Islet precursor cell (in vitro differentiated cells): ENCODE results near the gene GP5.

Experiments
- DNase-seq: peaks from one replicate; pipeline ENCODE4 v3.0.0-alpha.2; 2018

GP5 gene, protein sequence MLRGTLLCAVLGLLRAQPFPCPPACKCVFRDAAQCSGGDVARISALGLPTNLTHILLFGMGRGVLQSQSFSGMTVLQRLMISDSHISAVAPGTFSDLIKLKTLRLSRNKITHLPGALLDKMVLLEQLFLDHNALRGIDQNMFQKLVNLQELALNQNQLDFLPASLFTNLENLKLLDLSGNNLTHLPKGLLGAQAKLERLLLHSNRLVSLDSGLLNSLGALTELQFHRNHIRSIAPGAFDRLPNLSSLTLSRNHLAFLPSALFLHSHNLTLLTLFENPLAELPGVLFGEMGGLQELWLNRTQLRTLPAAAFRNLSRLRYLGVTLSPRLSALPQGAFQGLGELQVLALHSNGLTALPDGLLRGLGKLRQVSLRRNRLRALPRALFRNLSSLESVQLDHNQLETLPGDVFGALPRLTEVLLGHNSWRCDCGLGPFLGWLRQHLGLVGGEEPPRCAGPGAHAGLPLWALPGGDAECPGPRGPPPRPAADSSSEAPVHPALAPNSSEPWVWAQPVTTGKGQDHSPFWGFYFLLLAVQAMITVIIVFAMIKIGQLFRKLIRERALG

DNA sequence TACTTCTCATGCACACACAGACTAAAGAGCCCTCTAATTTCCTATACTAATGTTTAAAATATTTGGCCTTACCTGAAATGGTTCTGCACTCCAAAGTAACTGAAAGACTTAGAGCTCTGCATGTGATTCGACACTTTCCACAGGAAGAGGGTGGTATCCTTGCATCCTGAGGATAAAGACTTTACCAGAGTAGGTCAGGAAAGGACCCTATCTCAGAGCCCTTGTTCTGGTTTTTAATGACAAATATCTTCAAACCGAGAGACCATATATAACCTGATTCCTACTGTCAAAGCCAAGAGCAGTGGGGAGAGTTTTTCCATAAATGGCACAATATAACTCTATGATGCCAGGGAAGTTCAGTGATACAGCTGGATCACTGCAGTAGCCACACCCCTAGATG is at the start of gene GP5:
TSS of gene GP5 (minus strand) at position 101 of the 400 bp plus-strand sequence. CDS start 984 bp downstream, outside the sequence.
- no peak for DNase-seq

DNA sequence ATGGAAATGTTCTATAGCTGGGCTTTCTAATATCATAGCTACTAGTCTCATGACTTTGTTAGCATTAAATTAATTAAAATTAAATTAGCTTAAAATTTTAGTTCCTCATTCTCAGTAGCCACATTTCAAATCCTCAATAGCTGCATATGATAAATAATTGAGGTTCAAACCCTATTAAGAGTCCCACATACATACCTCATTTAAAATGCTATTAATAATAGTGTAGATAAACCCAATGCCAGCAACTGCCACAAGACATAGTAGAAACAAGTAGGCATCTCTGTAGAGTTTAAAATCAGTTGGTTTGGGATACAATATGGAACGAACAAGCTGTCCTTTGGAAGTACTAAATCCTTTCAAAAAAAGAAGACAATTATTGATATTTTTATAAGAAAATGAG is 48.6 kb upstream of the GP5 start:
- no peak for DNase-seq

DNA sequence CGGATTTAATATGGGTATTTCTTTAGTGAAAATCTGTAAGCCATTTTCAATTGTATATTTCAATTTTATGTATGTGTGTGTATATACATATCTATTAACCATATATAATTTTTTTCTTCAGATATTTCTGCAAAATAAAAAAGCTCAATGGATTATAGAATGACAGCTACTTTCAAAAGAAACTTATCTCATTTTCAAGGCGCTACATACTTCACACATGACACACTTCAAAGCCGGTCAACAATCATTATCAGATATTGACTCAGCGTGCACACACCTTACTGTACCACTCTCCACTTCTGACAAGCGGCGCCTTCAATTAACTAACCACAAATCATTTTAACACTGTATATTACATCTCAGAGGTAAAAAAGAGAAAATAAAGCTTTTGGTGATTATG is 48.1 kb upstream of the GP5 start:
- no peak for DNase-seq

DNA sequence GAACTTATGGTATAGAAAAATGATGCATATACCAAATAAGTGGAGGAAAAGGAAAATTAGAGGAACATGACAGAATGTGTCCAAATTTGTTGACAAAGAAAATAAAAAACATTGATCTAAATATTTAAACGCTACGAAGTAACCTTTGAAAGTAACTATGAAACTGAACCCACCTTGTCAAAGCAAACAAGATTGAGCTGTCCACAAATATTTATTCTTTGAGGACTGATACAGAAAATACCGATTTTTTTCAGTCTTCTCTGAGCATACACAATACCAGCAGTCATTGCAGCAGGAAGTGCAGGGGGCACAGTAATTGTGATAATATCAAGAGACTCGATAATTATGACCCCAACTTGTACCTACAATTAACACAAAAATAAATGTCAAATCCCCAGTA is 47.7 kb upstream of the GP5 start:
- no peak for DNase-seq

DNA sequence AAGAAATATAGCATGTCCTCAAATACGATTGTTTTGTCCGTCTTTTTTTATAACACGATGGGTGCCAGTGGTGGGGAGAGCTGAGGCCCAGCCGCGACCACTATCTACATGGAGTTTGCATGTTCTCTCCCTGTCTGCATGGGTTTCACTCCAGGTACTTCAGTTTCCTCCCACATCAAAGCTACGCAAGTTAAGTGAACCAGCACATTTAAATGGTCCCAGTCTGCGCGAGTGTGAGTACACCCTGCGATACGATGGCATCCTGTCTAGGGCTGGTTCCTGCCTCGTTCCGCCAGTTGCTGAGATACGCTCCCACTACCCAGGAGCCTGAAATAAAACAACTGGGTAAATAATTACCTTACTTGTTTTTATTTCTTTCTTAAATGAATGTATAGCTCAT is 47.1 kb upstream of the GP5 start:
- no peak for DNase-seq

DNA sequence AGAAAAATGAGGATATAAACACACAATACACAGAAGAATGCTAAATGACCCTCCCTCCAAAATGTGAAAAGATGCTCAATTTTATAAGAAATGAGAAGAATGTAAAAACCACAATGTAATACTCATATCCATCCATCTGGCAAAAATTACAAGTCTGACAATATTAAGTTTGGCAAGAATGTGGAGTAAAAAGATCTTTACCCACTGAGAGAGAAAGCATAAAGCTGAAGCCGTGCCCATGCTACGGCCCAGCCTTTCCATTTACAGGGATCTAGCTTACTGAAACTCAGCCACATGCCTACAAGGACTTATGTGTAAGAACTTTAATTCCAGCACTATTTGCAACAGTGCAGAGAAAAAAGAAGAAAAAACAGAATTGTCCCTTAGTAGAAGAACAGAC is 44.8 kb upstream of the GP5 start:
- no peak for DNase-seq

DNA sequence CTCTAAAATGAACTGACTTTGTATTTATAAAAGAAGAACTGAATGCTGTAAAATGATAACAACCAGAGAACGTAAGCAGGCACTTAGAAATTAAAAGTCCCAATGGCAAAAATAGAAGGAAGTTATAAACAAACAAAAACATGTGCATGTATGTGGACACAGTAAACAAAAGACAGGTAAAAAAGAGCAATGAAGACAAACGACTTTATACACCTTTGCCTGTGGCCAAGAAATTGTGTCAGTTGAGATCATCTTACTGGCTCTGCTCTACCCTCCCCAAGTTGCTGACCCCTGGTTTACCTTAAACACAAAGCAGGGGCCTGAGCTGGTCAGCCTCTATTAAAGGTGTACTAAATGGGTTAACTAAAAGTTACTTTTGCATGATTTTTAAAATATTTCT is 41.7 kb upstream of the GP5 start:
- DNase-seq, result no peak

DNA sequence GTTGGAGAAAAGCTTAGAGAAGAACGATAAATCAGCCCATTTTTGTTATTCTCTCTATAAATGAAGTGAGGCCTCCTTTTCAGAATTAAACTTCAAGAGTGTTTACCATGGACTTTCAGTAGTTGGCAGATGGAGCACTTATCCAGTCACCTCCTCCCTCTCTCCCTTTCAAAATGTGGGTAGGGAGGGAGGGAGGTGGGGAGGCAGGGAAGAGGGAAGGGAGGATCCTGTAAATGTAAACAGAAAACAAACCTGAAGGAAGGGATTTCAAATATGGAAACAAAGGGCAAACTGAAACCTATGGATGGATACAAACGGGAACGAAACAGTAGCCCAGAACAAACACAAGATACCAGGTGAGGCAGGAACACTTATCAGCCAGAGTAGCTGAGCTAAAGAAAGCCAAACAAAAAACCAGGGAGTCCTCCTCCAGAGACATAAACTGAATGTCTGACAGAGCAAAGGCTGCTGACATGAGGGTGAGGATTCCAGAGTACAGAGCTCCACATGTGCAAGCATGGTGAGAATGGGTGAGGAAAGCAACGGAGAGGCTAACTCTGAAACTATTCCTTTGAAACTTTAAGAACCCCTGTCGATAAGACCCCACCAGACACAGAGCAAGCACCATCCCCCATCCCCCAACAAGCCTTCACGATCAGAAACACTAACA is 41.0 kb upstream of the GP5 start:
- DNase-seq, result no peak

DNA sequence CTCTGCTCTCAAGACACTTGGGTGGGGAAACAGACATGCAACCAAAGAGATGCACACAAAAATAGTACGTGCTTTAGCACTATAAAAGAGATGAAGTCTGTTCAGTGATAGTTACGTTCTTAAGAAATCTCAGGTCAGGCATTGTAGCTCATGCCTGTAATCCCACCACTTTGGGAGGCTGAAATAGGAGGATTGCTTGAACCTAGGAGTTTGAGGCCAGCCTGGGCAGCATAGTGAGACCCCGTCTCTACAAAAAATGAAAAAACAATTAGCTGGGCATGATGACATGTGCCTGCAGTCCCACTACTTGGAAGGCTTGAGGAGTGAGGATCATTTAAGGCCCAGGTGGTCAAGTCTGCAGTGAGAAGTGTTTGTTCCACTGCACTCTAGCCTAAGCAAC is 35.4 kb upstream of the GP5 start:
- no peak for DNase-seq

DNA sequence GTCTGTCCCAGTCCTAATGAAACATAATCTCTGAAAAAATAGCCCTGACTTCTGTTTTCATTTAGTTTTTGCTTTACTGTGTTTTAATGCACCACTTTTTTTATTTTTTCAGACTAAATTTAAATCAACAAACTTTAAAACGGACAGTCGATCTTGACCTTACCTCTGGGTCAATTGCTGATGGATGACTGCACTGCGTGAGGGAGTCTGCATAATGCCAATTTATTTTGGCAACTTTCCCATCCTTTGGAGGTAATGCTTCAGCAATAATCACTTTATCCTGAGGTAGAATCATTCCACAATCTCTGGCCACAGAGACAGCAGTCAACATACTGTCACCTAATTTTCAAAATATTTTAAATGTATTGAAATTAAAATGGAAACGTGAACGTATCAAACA is 32.5 kb upstream of the GP5 start:
- no peak for DNase-seq

DNA sequence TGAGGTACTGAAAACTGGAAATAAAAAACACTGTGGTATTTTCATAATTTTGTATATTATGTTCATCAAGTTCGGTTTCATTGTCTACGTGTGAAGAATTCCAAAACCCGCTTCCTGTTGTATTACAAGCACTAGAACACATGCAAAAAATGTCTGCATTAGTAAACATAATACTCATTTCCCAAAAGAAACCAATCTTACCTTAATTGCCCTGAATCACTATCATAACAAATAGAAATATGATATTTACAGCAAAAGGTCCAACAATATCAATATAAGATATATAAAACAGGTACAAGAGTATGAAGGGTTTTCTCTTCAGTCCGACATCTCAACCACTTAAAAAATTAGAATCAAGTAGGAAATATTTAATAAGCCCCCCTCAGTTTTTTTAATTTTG is 26.3 kb upstream of the GP5 start:
- no peak for DNase-seq

DNA sequence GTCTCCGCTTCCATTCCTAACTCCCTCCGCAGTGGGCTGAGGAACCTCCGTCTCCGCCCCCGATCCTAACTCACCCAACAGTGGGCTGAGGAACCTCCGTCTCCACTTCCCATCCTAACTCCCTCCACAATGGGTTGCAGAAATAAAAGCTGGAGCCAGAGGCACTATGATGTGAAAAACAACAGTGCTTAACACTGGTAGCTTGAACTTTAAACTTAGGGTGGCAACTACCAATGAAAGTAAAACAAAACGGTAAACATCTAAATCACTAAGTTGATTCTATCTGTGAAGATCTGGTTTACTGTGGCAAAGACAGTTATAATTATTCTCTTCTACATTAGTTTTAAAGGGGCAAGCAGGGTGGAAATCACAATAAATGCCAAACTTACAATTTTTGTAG is 25.9 kb upstream of the GP5 start:
- DNase-seq, result no peak

DNA sequence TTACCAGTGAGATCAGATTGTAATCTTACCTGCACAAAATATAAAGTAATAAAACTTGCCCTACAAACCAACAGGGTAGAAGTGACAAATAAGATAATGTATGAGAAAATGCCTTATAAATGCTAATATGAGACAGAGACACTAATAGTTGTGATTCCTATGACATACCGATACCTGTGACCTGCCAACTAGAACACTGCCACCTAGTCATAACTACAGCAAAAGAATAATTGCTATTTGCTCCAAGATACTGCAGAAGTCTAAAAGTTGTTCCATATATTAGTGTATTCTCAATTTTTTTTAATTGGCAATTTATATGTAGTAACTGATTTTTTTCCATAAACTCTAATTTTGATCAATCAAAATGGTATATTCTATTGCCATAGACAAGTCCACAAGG is 25.3 kb upstream of the GP5 start:
- no peak for DNase-seq

DNA sequence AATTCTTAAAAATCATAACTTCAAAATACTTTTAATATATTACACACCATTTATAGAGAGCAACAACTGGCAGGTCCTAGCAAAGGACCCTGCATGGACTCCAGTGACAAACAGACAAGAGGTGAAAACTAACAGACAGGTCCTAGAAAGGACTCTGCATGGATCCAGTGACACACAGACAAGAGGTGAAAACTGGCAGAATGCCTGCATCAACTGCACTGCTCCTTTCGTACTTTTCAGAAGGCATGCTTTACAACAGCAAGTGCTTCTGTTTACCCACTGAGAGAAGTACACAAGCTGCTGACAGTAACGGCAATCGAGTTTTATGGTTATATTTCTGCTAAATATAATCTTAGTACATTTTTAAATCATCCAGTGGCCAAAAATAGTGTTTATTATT is 24.3 kb upstream of the GP5 start:
- DNase-seq, result no peak

DNA sequence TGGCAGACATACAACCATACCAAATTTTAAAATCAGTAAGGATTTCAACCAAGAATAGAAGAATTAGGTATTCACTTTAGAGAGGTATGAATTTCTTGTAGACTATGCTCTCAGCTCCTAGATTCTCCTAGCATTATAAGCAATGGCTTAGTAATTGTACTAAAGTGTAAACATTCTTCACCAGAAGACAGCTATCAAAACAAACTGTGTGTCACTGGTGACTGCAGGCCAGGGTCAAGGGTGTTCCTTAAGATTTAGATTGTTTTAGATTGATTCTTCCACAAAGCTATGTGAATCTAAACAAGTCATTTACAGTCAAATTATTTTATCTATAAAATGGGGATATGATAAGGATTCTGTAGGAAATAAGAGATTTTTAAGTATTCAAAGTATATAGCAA is 23.1 kb upstream of the GP5 start:
- DNase-seq, result no peak

DNA sequence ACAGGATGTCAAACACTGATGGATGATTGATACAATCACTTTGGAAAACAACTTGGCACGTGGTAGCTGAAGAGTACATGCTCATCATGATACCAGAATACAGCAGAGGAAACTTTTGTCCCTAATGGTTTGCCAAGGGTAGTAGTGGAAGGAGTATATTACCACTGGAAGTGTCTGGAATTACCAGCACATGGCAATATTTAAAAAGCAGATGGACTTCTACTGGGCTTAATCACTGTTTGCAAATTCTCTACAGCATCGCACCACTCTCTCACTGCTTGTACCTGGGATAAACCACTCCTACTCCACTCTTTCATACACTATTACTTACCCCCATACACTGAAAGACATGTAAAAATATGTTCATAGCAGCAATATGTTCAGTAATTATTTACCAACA is 19.6 kb upstream of the GP5 start:
- DNase-seq, result no peak

DNA sequence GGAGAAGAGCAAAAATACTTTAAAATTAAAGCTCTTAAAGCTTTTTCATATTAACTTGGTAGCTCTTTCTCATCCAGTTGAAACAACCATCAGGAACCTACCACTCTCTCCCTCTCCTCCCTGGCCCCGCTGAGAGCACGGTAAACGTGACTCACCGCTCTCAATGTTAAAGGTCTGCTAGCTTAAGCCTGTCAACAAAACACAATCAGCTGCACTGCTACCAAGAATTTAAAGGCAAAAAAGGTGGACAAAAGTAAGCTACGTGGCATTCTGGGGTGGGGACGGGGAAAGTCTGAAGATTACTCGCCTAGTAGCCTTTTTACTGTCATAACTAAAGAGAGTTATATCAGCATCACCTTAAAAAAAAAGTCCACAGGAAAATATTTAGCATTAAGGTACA is 8.4 kb upstream of the GP5 start:
- peak; percentile 67 for DNase-seq

DNA sequence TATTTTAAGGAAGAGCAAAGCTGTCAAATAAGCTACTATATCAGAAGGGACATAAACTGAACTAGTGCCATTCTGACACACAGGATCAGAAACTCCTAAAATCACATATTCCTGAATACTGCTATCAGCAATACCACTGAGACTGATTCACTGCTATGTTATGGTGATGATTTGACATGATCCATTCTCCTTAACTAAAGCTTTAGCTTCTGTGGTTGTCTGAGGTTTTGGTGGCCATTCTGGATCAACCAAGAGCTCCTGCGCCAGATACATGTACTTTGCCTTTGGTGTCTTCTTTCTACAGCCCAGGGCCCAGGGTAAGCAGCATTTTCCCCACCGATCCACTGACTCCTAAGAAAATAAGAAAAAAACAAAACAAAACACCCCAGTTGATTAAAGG is 6.7 kb upstream of the GP5 start:
- no peak for DNase-seq

DNA sequence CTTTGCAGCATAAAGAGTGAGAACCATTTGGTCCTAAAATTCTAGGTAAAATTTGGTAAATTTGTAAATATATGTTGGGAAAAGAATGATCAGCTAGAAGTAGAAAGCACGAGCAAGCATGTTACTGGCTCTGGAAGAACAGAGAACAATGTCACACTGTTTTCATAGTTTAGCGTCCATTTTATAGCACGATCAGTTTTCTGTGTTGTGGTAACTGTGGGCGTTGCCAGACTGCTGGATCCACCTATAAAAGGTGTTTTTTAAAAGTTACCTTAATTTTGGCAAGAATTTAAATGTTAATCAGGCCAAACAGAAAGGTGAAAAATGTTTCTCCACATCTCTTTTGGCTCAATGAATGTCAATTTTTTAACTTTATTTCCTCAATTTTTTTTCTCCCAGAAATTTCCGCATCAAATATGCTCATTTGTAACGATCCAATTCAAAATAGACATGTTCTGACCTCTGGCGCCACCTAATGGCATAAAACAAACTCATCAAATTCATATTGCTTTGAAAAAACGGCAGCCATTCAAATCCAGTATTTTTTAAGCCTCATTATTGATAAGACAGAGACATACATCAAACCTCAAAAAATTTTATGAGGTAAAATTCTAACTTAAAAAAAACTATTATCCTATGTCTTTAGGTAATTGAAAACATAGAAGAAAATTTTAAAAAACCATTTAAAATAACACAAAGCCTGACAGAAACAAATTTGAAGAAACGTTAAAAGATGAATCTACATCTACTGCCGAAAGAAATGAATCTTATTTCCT is 5.5 kb upstream of the GP5 start:
- DNase-seq, result no peak

DNA sequence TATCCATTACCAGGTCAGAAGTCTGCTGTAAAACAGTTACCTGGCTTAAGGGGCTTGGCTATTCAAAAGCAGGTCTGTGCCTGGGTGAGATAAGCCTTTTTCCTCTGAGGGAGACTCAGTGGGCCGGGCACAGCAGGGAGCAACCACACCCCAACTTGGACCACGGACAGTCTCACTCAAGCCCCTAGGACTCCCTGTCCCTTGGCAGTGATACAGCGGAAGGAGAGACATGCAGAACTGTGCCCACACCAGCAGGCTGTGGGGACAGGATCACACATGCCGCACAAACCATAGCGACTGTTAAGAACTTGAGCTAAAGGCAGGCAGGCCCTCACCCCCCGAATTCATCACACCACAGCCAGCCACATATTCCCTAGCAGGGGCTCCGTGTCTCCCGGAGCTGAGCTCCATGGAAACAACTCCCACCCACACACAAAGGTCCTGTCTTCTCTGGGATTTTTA is 2.8 kb upstream of the GP5 start:
- DNase-seq, result no peak

DNA sequence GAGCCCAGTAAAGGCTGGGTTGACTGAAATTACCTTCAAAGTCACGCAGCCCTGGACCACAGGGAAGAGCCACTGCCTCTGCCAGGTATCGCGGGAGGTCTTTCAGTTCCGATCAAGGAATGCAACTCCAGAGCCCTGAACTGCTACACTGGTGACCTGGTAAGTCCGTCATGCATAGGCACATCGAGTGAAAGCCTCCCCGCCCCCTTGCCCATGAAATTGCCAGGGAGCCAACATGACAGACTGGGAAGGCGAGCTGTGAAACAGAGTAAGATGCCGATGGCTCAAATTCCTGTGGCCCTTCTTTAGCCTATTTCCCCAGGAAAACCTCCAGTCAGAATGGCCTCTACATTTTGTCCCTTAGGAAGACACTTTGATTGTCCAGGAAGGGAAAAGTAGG is 2.3 kb upstream of the GP5 start:
- no peak for DNase-seq

DNA sequence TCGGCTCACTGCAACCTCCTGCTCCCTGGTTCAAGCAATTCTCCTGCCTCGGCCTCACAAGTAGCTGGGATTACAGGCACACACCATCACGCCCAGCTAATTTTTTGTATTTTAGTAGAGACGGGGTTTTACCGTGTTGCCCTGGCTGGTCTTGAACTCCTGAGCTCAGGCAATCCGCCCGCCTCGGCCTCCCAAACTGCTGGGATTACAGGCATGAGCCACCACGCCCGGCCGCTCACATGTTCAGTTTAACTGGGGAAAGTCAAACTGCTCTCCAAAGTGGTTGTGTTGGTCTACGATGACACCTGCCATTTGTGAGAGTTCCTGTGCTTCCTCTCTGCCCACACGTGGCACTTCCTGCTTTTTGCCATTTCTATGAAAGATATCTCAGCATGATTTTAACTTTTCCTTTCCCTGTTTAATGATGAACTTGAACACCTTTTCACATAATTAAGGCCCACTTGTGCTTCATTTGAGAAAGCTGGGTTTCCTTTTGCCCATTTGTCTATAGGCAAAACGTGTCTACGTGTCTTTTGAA is 877 bp upstream of the GP5 start:
- no peak for DNase-seq

DNA sequence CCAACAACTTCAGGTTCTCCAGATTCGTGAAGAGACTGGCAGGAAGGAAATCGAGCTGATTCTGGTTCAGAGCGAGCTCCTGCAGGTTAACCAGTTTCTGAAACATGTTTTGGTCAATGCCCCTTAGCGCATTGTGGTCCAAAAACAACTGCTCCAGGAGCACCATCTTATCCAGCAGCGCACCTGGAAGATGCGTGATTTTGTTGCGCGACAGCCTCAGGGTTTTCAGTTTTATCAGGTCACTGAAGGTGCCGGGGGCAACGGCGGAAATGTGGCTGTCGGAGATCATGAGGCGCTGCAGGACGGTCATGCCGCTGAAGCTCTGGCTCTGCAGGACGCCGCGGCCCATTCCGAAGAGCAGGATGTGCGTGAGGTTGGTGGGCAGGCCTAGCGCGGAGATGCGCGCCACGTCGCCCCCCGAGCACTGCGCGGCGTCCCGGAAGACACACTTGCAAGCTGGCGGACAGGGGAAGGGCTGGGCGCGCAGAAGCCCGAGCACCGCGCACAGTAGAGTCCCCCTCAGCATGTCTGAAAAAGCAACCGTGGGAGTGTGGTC is 1.2 kb downstream of the GP5 start:
- DNase-seq, result peak; percentile 73
